ENCODE data around the gene CACNA1F.

- no peak for TF ChIP-seq EZH2 (IDR thresholded peaks at IDR 0.05; ENCODE audit: insufficient read depth, poor library complexity, severe bottlenecking)
- TF ChIP-seq EZH2phosphoT487 (IDR thresholded peaks at IDR 0.05; ENCODE audit: insufficient read depth, low read depth): no peak
Observed at GRCh38 chrX:49212209-49212608, 20.9 kb downstream of the CACNA1F start.

All from GM23248 (cell line).